Measurements from ENCODE around the gene EXOC4. TPM values are rescaled to one million over a fixed set of nuclear protein-coding genes. Genes with fewer than 3 reads are reported as not detected.
"Not testable (repeated sequence)": the region's sequence is repeated elsewhere in the genome, so short reads cannot be mapped to it uniquely, and the experiment has no call there.

Gene EXOC4
- total and polyA plus RNA-seq, 7 donors, result 7.6 to 63.0 (median 29.1) TPM

DNA sequence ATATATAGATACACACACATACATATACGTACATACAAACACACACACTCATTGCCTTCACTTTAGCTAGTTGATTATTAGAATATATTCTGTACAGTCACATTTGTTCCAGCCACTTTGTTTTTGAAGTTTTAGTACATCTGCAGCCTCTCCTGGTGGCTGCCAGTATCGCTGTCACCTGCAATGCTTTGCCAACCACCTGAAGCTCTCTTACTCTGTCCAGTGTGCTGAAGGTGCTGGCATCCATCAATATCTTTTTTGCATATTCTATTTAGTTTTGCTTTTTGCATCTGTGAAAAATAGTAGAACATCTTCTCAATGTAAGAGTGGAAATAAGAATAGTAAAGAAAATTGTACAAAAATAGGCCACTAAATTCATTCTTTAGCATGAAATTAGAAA is 388.6 kb downstream of the EXOC4 start:
- ATAC-seq (no peak), DNase-seq (no peak)
- no peaks in the 10 kb centered on the region for H3K36me3 ChIP-seq (ENCODE audit: insufficient read depth in 1 of 2, low read depth in 1 of 2)
- TF ChIP-seq, protein P1, sequence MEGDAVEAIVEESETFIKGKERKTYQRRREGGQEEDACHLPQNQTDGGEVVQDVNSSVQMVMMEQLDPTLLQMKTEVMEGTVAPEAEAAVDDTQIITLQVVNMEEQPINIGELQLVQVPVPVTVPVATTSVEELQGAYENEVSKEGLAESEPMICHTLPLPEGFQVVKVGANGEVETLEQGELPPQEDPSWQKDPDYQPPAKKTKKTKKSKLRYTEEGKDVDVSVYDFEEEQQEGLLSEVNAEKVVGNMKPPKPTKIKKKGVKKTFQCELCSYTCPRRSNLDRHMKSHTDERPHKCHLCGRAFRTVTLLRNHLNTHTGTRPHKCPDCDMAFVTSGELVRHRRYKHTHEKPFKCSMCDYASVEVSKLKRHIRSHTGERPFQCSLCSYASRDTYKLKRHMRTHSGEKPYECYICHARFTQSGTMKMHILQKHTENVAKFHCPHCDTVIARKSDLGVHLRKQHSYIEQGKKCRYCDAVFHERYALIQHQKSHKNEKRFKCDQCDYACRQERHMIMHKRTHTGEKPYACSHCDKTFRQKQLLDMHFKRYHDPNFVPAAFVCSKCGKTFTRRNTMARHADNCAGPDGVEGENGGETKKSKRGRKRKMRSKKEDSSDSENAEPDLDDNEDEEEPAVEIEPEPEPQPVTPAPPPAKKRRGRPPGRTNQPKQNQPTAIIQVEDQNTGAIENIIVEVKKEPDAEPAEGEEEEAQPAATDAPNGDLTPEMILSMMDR (IDR thresholded peaks at IDR 0.05), result no peak
- no peaks in the 10 kb centered on the region for H3K27me3 ChIP-seq (ENCODE audit: insufficient read depth in 3 of 3, low read length in 2 of 3)
- WGBS, 3 donors, result 96 to 98% (median 97%) methylated on average over 2 of the region's 2 CpGs
- no peak overlapping the region for H3K4me3 ChIP-seq
- H3K4me1 ChIP-seq, result no peaks in the 10 kb centered on the region
- no peak overlapping the region for H3K27ac ChIP-seq
- intact Hi-C loops (cut with DNase I), result no loop called here
- H3K9me3 ChIP-seq, result no peaks in the 10 kb centered on the region

DNA sequence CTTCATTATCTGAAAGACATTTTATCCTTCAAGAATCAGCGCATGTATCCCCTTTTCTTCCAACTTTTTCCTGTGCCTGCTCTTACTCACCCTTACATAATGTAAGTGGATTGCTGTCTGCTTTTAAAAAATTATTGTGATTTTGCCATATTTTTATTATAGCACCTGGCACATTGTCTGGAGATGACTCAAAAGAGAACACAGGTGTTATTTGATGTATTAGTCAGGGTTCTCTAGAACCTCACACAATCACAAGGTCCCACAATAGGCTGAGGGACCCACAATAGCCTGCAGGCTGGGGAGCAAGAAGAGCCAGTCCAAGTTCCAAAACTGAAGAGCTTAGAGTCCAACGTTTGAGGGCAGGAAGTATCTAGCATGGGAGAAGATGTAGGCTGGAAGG is 390.0 kb downstream of the EXOC4 start:
- WGBS, 3 donors, result 75 to 84% (median 81%) methylated on average over 2 of the region's 2 CpGs
- TF ChIP-seq, protein P1 (IDR thresholded peaks at IDR 0.05), result no peak
- Histone ChIP-seq H3K4me1 (no peaks in the 10 kb centered on the region), H3K9me3 (no peaks in the 10 kb centered on the region), H3K27me3 (ENCODE audit: insufficient read depth in 3 of 3, low read length in 2 of 3) (no peaks in the 10 kb centered on the region), H3K27ac (no peak overlapping the region), H3K36me3 (ENCODE audit: insufficient read depth in 1 of 2, low read depth in 1 of 2) (no peaks in the 10 kb centered on the region), H3K4me3 (no peak overlapping the region)
- intact Hi-C loops (cut with DNase I), result no loop called here
- ATAC-seq (no peak), DNase-seq (no peak)

DNA sequence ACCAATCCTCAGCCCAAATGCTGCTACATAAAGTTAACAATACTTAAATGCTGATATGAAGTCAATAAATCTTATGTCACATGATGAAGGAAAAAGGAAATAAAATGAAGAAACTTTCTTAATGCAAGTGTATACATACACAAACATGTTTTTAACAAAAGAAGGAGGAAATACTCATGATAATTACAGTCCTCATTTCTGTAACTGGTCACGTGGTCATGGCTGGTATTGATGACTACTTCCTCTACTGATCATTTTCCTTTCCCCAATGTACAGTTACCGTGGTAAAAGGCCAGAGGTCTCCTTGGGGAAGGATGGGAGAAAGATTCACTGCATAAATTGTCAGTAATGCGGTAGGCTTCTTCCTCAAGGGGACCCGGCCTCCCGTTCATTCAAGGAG is 390.8 kb downstream of the EXOC4 start:
- H3K27ac ChIP-seq; H3K36me3 ChIP-seq (ENCODE audit: insufficient read depth in 1 of 2, low read depth in 1 of 2); ATAC-seq; intact Hi-C loops (cut with DNase I); H3K27me3 ChIP-seq (ENCODE audit: insufficient read depth in 3 of 3, low read length in 2 of 3); H3K4me1 ChIP-seq; H3K4me3 ChIP-seq; DNase-seq; H3K9me3 ChIP-seq: not testable (repeated sequence)
- 77 to 96% (median 86%) methylated on average over 5 of the region's 5 CpGs for WGBS, 3 donors

DNA sequence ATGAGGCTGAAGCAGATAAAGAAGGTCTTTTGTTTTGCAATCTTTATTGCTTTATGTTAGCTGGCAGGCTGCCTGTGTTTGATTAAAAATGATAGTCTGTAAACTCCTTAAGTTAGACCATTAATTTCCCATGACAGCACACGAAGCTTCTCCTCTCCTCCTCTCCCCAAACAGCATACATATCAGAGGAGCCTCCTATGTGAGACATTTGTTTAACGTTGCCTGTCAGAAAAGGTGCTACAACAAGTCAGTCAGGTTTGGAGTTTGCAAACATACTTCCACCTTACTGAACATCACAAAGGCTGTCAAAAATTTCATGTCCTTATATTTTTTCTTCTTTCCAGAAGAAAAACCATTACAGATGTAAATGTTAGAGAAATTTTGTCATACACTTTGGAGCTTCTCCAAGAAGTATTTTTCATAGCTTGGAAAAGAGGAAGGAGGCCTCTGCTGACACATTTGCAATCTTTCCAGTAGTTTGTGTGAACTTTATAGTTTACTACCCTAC is 393.1 kb downstream of the EXOC4 start:
- Histone ChIP-seq H3K27ac (no peak overlapping the region), H3K4me3 (no peak overlapping the region), H3K27me3 (ENCODE audit: insufficient read depth in 3 of 3, low read length in 2 of 3) (no peaks in the 10 kb centered on the region), H3K4me1 (no peaks in the 10 kb centered on the region), H3K9me3 (no peaks in the 10 kb centered on the region), H3K36me3 (ENCODE audit: insufficient read depth in 1 of 2, low read depth in 1 of 2) (no peaks in the 10 kb centered on the region)
- 47 to 63% (median 51%) methylated on average over 2 of the region's 2 CpGs for WGBS, 3 donors
- DNase-seq (no peak), ATAC-seq (no peak)
- TF ChIP-seq, protein P1 (IDR thresholded peaks at IDR 0.05), result no peak
- intact Hi-C loops (cut with DNase I), result no loop called here

DNA sequence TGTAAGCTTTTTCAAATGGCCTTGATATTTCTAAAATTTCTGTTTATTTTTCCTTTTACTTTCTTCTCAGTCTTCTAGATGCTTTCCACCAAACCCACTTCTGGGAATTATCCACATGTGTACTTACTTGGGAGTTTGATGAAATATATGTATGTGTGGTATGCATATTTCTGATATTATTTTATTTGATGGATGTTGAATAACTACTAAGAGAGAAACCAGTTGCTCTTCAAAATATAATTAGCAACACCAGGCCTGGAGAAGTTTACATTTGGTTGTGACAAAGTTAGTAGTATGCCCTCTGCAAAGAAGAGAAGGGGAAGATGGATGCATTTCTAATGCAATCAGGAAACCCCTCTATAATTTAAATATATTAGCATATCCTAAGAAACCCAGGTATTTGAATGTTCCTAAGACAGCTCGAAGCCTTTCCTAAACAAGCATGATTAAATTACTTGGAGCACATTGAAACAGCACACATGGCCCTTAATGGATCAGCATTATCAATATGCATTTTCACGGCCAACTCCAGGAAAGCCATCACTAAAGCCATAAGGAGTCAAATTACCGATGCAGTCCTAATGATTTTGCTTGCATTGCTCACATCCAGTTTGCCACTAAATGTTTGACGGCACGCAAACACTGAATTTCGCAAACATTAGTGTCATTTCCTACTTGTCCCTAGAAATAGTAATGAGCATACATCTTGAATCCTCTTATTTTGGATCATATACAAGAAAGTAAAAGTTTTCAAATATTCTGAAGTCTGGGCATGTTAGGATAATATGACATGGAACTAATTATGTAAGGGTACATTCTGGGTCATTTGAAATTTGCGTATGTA is 393.8 kb downstream of the EXOC4 start:
- Histone ChIP-seq H3K36me3 (ENCODE audit: insufficient read depth in 1 of 2, low read depth in 1 of 2) (no peaks in the 10 kb centered on the region), H3K4me1 (no peaks in the 10 kb centered on the region), H3K27me3 (ENCODE audit: insufficient read depth in 3 of 3, low read length in 2 of 3) (no peaks in the 10 kb centered on the region), H3K9me3 (no peaks in the 10 kb centered on the region), H3K4me3 (no peak overlapping the region), H3K27ac (no peak overlapping the region)
- no peak for DNase-seq
- ATAC-seq, result no peak
- 87 to 90% (median 90%) methylated on average over 7 of the region's 7 CpGs for WGBS, 3 donors
- intact Hi-C loops (cut with DNase I), result no loop called here
- TF ChIP-seq, protein P1 (IDR thresholded peaks at IDR 0.05), result no peak
